HG03520 (cell line): ENCODE results near the gene ACTR6.
A peak's percentile ranks its signal among the peaks of the same experiment; 100 is the strongest.
"Not testable (repeated sequence)": the region's sequence is repeated elsewhere in the genome, so short reads cannot be mapped to it uniquely, and the experiment has no call there.

Source experiments
- ATAC-seq: cut with Tn5 transposase; IDR thresholded peaks from one replicate; pipeline ENCODE4 v1.9.1; 2021; ENCODE audit warnings: mild to moderate bottlenecking, moderate library complexity; ENCODE audit not compliant: unreplicated experiment

Gene ACTR6

DNA sequence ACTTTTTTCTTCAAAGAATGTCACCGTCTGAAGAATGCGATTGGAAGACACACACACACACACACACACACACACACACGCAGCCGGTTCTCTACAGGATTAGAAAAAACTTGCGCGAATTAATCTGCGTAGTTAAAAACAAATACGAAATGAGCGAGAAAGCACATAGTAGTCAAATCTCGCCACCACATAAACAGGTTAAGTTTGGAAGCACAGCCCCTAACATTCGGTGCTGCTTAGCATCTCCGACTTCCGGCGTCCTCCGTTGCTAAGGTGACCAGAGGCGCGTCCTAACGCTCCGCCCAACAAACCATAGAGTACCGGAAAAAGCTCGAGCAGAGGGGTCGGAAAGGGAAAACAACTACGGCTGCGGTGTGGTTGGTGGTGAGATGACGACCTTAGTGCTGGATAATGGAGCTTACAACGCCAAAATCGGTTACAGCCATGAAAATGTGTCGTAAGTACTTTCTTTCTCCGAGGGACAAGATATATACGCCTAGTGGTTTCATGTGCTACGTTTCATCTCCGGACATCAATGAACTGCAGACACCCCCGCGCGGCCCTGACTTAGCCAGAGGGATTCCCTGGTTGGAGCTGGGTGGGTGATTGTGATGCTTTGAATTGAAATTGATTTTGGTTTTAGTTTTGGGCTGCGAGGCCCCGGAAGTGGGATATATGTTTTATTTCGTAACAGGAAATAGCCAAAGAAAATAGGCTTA, at the start of gene ACTR6:
ACTR6 (plus strand) TSS at position 353 of the 719 bp plus-strand sequence; CDS start at position 390, 37 bp downstream.
- peak; percentile 95 for ATAC-seq

DNA sequence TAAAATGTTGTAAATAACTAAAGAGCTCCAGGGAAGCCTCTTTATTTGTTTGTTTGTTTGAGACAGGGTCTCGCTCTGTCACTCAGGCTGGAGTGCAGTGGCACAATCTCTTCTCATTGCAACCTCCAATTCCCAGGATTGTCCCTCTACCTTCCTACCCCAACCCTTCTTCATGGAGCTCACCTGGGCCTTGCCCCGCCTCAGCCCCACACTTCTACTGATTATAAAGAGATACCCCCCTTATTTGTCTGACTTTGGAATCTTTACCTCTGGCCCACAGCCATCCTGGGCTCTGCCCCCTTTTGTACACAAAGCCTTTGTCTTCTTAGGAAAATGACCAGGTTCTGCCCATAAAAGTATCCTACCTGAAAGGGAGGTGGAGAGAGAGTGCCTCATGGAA, 48.8 kb upstream of the ACTR6 start:
- no peak for ATAC-seq

DNA sequence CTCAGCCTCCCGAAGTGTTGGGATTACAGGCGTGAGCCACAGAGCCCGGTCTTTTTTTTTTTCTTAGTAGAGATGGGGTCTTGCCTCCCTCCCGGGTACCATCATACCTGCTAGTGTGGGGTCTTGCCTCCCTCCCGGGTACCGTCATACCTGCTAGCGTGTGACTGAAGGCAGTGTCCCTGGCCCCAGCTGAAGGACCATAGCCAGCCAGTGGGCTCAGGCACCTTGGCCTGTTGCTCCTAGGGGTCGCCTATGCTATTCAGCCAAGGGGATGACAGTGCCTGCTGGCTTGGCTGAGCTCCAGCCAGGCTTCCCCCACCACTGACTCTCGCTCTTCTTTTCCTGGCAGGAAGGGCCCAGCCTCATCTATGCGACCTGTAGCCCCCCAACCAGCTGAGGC, 47.5 kb upstream of the ACTR6 start:
- no peak for ATAC-seq

DNA sequence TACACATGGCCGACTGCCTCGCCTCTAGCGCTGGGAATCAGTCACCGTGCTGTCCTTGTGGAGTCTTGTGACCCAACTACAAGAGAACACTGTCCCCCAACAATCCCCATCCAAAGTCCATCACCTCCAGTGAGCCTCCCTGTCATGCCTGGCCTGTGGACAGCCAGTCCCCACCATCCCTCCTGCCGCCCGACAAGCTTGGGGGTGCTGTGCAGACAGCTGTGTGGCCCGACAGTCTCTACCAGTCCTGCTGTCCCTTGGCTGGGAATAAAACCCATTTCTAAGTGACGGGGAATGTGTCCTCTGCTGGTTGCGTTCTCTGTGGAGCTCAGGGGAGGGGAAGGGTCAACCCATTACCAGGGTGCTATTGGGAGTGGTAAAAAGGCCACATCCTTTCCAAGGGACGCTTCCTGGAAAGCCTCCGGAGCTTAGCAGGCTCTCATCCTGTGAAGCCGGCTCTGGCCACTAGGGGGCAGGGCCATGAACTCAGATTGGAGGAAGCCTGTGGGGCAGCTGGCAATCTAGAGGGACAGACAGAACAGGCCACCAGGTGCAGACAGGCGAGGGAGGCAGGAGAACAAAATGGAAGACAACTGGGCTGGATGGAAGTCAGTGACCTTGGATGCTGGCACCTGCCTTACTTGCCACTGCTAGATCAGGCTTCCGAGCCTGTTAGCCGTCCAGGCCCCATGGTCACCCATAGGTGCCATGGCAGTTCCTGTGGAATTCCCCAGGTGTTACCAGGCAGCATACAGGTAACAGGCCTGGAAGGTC, 46.0 kb upstream of the ACTR6 start:
- ATAC-seq = no peak

DNA sequence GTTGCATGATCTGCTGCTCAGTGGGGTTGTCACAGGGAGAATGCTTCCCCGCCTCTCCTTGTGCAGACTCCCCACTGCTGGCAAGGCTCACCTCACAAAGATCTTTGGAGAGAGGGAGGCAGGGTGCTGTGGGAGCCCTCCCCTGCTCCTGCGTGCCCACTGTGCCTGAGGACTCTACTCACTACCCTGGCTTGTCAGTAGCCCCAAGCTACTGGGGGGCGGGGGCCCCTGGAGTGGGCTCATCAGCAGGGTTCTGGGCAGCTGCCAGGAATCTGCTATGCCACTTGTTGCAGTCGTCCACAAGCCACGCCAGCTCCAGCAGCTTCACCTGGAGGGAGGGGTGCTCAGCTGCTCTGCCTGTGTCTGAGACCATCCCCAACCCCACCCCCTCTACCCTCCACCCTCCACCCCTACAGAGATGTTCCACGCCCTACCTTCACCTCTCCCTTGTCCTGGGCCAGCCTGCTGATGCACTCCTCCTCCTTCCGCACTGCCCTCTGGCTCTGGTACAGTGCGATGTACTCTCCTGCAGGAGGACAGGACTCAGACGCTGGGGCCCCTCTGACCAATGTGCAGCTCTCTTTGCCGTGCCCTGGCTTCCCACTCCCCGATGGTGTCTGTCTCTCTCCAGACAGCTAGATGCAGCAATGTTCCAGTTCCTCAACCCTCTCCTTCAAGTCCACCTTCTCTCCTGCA, 43.7 kb upstream of the ACTR6 start:
- no peak for ATAC-seq

DNA sequence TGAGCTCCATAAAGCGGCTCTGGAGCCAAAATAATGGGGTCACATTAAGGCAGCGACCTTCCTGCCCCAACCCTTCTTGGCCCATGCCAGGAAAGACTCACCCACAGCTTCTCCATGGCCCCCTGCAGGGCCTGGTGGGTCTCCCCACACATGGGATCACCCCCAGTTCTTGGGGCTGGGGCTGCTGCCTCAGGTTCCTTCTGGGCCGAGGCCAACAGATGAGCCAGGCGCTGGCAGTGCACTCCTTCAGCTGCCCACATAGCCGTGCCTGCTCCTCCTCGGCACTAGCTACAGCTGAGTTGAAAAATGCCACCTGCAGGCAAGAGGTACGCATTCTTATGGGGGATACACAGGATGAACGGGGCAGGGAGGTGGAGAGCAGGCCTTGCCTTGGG, 43.2 kb upstream of the ACTR6 start:
- no peak for ATAC-seq

DNA sequence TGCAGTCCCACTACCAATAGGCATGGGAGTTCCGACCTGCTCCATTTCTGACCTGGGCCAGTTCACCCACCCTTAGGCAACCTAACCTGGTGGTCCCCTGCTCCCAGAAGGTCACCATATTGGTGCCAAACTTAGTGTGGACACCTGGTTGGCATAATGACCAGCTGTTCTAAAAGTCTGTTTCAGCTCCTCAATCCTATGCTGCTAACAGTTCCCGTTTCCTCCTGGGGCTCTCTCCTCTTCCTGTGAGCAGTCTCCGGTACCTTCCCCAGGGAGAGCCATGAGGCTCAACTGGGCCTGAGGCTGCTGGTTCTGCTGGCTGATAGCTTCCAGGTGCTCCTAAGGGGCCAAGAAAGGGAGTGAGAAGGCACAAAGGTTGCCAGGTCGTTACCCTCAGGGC, 42.1 kb upstream of the ACTR6 start:
- peak; percentile 64 for ATAC-seq

DNA sequence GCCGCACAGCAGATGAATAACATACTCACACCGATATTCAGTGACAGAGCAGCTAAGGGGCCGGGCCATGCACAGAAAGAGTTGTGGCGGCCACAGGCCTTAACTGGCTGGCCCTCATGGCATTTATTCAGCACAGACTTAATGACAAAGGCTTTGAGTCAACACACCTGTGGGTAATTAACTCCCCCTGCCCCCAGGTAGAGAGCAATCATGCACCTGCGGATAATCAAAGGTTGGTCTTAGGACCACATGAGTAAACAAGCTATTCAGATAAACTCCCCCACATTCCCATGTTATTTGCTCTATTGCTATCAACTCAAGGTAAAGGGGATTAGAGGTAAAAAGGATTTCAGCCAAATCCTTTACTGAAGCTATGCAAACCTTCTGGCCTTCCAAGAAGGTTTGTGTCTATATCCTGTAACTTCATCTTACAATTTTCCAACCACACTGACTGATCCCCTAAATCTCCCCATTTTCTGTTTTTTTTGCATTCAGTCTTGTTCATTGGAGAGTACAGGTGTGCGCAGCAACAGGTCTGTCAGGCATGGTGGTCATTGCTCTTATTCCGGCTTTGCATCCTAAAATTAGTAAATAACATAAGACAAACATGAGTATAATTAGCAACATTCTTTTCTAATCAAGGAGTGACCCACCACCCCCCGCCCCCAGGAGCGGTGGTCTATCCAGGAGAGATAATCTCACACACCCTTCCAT, 41.1 kb upstream of the ACTR6 start:
- ATAC-seq = no peak

DNA sequence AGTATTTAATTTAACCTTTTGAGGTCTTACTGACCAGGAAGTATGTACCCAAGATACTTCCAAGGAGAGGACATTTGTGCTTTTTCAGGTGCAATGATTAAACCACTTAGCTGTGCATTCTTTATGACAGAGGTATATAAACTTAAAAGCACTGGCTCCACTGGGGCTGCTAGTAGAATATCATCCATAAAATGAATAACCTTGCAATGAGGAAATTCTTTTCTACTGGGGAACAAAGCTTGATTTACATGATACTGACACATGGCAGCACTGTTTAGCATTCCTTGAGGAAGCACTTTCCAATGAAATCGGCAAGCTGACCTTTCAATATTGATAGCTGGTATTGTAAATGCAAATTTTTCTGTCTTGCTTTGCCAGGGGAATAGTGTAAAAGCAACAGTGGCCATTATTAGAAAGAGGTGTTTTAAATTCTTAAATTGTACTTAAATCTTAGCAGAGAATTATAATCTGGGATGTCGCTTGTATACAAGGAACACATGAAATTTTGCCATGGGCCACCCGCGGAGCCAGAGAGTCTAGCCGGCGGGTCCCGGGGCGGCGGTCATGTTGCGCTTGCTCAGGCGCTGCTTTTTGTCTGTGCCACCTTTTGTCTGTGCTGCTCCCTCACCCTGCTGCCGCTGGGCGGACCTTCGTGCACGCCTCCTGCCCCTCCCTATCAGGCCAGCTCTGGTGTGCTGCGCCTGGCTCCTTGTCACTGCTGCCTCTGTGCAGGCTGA, 37.0 kb upstream of the ACTR6 start:
- peak; percentile 99 for ATAC-seq

DNA sequence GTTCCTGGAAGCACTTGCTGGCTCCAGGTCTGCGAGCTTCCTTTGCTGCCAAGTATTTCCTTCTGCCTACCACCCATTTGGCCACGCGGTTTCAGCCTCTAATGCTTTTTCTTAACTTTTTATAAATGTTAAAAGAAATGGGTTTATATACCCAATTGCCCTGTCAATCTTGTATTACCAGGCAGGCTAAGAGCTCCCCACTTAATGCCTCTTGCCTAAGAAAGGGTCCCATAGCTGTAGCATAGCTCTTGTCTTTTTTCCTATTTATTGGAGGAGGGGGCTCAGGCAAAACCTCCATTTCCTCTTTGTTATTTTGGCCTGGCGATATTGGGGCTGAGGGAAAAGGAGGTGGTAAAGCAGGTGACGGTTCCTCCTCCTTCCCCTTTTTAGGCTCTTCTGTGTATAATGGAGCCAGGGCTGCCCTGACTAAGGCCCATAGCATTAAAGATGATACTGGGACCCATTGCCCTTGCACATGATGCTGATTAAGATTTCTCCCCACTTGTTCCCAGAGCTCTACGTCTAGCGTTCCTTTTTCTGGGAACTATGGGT, 36.4 kb upstream of the ACTR6 start:
- ATAC-seq = no peak

DNA sequence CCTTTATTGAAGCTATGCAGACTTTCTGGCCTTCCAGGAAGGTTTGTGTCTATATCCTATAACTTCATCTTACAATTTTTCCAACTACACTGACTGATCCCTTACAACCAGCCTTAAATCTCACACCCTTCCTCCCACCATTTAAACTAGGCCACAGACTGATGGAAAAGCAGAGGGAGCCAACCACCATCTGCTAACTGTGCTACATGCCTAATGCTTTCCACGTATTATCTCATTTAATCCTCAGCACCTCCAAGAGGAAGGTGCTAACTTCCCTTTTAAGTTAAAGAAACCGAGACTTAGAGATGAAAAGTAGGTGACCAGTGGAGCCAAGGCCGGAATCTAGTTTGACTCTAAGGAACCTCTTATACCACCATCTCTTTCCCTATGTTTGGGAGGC, 35.3 kb upstream of the ACTR6 start:
- no peak for ATAC-seq

DNA sequence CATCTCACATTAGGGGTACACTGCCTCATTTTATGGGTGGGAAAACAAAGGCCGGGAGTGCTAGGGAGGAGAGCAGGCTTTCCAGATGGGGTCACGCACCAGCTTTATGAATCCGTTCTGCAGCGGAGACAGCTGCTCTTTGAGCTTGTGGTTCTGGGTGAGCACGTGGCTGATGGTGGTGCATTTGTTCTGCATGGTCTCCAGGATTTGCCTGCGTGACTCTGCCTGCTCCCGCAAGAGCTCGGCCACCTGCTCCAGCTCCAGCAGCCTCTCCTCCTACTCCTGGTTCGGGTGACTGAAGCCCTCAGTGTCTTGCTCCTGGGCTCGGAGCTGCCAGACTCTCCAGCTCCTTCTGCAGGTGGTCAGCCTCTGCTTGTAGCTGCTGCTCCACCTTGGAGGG, 34.4 kb upstream of the ACTR6 start:
- ATAC-seq = no peak

DNA sequence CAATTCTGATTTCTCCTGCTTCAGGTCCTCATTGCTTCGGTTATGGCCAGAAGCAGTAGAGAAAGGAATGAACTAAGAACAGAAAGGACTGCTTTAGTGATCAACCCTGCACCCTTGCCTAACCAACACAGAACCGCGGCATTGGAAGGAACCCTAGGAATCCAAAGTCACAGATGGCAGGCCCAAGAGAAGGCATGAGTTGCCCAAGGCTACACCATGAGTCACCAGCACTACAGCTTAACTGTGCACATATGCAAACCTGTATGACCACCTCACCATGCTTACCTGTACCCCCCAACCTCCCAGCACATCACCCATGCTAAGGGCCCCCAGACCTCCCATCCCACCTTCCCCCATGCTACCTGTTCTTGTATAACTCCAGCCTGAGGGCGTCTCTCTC, 32.1 kb upstream of the ACTR6 start:
- no peak for ATAC-seq

DNA sequence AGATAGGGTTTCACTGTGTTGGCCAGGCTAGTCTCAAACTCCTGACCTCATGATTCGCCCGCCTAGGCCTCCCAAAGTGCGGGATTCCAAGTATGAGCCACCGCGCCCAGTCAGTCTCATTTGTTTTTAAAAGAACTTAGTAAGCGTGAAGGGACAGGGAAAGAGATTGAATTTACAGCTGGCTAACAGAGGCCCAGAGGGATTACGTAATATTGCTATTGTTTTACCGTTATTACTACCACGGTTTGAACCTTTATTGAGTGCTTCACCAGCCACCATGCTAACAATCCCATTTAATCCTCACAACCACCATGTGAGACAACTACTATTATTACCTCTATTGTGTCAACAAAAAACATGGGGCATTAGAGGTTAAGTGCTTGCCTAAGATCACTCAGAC, 31.3 kb upstream of the ACTR6 start:
- ATAC-seq = no peak

DNA sequence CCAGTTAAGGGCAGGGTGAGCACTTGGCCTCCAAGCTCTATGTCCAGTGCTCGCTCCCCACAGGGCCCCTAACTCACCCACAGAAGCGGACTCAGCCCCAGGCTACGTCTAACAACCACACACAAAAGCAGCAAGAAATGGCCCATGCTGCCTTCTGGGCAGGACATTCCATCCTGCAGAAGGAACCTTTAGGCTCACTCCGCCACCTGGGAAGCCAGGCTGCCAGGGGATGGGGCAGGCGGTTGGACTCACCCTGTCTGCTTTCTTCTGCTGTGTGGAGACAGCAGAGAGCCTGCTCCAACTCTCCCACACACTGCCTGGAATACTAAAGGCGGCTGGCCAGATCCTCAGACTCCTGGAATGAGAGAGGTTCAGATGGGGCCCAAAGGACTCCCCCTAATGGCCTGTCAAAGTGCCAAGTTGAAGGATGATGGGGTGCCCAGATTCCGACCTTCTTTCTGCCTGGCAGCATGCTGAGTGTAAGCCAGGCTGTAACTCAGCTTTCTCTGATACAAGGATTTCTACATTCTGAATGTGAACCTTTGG, 30.2 kb upstream of the ACTR6 start:
- no peak for ATAC-seq

DNA sequence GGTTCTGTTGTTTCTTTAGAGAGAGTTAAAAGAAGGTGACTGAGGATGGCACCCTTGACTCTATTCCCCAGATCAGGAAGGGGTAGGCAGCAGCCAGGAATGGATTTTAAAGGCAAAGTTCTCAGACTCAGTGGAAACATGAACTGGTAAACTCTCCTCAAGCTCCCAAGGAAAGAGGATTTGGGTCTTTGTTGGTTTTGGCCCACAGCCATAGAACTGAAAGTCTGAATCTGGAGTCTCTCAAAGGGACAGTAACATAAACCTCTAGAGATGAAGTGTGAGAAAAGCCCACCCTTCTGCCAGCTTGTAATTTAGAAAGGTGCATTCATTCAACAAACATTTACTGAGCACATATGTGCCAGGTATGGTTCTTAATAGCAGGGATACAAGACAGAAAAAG, 29.4 kb upstream of the ACTR6 start:
- ATAC-seq = no peak

DNA sequence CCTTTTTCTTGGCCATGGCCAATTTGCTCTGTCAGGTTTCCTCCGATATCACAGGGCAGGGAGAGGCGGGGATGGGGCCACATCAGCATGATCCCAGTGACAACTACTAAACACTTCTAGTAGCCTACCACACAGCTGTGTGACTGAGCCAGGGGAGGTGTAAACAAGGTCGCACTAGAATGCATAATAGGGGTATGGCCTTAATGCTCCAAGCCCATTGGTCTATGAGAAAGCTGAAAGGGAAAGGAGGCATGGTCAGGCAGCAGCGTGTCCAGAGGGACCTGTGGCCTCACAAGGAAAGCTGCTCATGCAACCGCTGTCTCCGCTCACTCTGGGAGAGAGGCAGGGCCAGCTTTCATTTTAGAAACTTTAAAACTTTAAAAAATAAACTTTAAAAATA, 27.5 kb upstream of the ACTR6 start:
- ATAC-seq = no peak

DNA sequence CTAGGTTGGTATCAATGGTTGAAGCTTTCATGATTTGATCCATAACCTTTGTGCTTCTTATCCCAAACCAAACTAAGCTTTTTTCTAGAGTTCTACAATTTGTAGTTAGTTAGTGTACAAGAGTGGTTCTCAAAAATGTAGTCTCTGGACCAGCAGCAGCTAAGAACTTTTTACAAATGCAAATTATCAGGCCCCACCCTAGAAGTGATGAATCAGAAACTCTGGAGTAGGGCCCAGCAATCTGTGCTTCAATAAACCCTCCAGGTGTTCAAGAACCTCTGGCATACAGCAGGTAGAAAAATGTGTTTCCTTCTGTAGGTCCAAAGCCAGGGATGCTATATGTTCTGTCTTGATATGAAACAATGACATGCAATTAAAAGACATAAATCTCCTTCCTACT, 26.1 kb upstream of the ACTR6 start:
- no peak for ATAC-seq

DNA sequence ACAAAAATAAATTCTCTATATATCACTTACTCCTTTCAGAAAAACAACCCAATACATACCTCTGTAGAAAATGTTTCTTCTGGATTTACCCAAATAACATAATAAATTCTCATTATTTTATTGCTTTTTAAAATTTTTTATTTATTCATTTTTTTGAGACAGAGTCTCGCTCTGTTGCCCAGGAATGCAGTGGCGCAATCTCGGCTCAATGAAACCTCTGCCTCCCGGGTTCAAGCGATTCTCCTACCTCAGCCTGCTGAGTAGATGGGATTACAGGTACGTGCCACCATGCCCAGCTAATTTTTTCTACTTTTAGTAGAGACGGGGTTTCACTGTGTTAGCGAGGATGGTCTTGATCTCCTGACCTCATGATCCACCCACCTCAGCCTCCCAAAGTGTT, 24.1 kb upstream of the ACTR6 start:
- ATAC-seq = not testable (repeated sequence)

DNA sequence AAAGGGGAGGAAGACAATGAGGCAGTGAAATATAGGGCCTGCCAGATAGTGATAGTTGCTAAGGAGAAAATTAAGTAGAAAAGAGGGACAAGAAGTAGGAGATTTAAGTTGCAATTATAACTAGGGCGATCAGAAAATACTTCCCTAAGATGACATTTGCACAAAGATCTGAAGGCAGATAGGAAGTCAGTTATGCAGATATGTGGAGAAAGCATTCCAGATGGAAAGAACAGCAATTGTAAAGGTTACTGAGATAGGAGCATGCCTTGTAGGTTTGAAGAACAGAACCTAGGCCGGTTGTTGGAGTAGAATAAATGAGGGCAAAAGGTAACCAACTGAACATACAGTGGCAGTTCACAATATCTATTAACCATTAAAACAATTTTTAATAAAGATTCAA, 21.4 kb upstream of the ACTR6 start:
- ATAC-seq = no peak
